ENCODE measurements around the gene SNAPC4.
A peak's percentile ranks its signal among the peaks of the same experiment; 100 is the strongest.

SNAPC4 gene

DNA sequence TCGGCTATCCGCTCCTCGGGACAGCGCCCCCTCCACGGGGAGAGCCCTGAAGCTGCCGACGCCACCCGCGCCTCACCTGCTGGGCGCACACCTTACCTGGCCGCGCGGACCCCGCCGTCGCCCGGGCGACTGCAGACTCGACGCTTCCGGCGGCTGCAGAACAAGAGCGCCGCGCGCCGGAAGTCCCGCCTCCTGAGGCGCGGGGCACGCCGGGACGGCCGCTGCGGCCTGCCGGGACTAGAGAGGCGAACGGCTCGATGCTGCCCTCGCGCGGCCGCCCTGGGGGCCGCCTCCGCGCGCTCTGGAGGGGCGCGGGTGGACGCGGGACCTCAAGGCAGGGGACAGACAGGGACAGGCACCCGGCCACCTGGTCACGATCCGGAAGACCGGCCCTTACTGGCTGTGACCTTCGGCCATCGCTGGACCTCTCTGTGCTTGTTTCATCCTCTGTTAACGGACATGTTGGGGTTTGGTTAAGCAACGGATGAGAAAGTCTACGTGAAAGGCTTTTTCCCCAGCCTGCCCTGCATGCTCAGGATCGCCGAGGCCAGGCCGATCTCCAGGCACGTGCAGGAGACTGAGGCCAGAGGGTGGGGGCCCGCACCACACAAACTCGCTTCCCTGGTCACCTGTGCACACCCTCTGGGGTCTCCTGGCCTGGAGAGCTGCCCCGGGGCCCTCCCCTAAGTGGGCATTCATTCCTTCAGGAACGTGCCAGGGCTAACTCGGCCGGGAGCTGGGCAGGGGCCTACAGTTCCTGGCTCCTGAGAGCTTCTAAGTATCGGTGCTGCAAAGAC lies at the start of gene SNAPC4:
Gene SNAPC4, minus strand, starts transcription at position 133 of the 797 bp plus-strand sequence. CDS start 1,742 bp downstream, outside the sequence.
- DNase-seq (ENCODE audit: low read depth in 2 of 2): peak; percentile 75 to 83

- no peak for DNase-seq (ENCODE audit: low read depth in 2 of 2)
Measured at GRCh38 chr9:136448655-136449054, 48.7 kb upstream of the SNAPC4 start.

DNA sequence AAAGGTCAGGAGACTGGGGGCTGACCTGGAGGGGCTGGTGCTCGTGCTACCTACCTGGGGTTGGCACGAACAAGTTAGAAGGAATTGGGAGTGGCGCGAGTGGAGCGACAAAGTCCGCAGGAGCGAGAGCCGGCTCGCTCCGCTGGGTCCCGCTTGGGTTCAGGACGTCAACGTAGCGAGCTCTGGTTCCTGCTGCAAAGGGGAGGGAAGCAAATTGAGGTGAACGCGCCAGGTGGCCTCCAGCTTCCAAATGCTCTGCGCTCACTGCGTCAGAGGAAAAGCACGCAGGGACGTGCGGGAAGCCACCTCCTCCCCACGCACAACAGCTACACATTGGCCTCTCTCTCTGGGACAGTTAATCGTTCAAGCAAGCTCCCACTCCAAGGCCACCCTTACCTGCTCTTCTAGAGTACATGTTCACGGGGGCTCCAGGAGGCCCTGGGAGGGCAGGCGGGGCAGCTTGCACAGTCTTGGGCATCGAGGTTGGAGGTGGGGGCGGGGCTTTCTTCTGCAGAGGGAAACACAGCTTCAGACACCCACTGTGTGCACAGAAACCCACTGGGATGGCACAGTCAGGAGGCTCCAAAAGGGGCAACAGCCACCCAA lies 47.3 kb upstream of the SNAPC4 start:
- no peak for DNase-seq (ENCODE audit: low read depth in 2 of 2)

GRCh38 chr9:136445799-136446198 lies 45.8 kb upstream of the SNAPC4 start:
- DNase-seq (ENCODE audit: low read depth in 2 of 2): no peak

- no peak for DNase-seq (ENCODE audit: low read depth in 2 of 2)
Measured at GRCh38 chr9:136444102-136444501, 44.1 kb upstream of the SNAPC4 start.

DNA sequence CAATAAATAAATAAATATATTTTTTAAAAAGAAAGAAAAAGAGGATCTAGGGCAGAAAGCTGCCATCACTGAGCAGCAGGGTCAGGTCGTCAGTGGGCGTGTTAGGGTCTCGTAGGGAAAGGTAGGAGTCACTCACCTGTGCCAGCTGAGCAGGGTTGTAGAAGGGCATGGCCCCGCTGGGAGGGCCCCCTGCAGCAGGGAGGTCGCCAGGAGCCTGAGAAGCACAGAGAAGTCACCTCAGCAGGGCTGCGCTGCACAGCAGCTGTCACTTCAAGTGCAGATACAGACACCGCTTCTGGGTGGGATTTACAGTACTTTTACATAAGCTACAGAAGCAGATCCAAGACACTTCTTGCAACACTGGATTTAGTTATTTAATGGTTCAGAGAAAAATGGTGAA lies 43.7 kb upstream of the SNAPC4 start:
- no peak for DNase-seq (ENCODE audit: low read depth in 2 of 2)

- no peak for DNase-seq (ENCODE audit: low read depth in 2 of 2)
Measured at GRCh38 chr9:136443087-136443486, 43.1 kb upstream of the SNAPC4 start.

GRCh38 chr9:136442265-136442664 lies 42.3 kb upstream of the SNAPC4 start:
- DNase-seq (ENCODE audit: low read depth in 2 of 2): no peak

DNA sequence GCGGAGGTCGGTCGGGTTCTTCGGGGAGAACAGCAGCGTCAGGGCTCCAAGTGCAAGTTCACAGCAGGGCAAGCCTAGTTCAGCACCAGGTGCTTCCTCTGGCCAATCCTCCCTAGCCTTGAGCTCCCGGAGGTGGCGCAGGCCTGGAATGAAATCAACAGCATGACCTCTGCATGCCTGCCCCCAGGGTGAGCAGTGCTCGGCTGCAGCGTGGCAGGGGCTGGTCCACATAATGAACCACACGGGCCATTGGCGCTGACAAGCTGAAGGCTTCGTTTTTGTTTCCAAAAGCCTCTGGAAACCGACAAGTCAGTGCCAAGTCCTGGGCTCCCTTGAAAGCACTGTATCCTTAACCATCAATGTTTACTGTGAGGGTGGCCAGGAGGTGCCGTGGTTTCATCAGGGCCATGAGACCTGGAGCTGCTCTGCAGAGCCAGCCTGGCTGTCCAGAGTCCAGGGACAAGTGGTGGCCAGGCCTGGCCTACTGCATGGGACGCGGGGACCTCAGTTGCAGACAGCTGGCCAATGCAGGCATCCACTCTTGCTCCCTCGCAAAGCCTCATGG lies 41.8 kb upstream of the SNAPC4 start:
- DNase-seq (ENCODE audit: low read depth in 2 of 2): no peak

DNA sequence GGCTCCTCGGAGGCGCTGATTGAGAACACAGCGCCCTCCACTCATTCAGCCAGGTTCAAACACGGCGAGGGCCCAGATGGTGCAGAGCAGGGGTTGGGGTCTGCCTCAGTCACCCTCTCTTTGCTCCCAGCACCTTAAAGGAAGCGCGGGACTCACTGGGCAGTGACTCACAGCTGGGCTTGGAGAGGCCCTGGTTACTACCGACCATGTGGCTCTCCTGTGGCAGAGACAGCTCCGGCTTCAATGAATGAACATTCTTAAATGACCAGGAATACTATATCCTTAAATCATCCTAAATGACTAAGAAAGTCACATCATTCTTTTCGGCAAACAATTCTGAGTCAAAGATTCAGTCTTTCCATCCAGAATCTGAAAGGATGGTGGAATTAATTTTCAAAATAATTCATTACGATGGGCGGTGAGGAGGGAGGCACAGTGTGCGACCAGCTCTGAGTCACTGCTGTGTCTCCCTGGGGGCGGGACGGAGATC lies 41.3 kb upstream of the SNAPC4 start:
- DNase-seq (ENCODE audit: low read depth in 2 of 2): no peak

DNA sequence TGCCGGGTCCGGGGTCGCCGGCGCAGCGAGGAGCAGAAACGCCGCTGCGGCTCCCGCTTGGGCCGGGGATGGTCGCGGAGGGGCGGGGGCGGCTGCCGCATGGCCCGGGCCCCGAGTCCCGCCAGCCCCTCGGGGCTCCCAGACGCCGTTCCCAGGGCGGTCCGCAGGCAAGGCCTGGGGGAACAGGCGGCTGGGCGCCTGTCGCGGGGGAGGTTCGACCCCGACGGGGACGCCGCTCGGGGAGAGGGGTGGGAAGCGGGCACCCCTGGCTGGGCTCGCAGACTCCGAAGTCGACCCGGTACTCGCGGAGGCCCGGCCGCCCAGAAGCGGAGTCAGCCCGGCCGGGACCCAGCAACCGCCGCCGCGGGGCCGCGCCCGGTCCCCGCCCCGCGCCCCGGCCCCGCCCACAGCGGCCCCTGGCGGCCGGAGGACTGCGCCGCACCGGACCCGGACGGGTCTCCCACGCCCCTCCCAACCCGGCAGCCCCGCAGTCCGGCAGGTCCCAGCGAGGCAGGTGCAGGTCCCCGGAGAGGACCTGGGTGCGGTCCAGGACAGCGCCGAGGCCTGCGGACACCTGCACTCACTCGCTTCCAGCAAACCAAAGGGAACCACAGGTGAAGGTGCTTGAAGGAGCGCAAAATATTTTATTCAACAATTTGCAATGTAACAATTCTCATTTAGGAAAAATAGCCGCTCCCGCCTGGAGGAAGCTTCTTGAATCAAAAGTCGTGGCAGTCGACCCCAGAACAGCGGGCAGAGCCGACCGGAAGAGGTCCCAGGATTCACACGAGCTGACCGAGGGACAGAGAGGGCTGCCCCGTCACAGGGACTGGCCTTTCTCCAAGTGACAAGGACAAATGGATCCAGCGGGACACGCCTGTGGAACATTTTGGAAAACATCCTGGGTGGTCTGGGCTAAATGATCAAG lies 39.8 kb upstream of the SNAPC4 start, which contains the start of gene INPP5E:
Gene INPP5E, minus strand, starts transcription at position 365 of the 928 bp plus-strand sequence. CDS start 426 bp downstream, outside the sequence.
- peak; percentile 51 to 76 for DNase-seq (ENCODE audit: low read depth in 2 of 2)

GRCh38 chr9:136438548-136439480 lies 38.8 kb upstream of the SNAPC4 start:
- DNase-seq (ENCODE audit: low read depth in 2 of 2): peak; percentile 39 to 44

- DNase-seq (ENCODE audit: low read depth in 2 of 2): no peak
Measured at GRCh38 chr9:136437839-136438547, 38.0 kb upstream of the SNAPC4 start.

- no peak for DNase-seq (ENCODE audit: low read depth in 2 of 2)
Measured at GRCh38 chr9:136437430-136437829, 37.5 kb upstream of the SNAPC4 start.

DNA sequence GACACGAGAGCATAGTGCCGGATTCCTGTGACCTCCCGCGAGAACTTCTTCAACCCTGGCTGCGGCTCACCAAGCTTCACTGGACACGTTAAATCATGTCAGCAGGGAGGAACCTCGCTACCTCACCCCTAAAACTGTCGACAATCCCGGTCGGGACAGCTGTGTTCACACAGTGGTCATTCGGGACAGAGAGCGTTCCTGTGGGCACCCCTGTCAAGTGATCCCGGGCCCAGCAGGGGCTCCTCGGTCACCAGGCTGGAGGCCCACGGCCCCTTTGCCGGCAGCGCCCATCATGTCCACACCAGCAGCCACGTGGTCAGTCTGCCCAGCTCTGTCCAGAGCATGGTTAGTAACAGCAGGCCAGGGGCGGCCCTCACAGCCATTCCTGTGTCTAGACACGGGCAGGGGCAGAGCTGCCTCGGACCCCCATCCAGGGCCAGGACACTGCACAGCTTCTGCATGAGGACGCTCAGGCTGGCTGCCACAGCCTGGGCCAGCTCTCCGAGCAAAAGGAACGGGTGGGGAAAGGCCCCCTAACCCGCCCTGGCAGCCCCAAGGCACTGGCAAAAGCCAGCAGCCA lies 36.2 kb upstream of the SNAPC4 start:
- DNase-seq (ENCODE audit: low read depth in 2 of 2): no peak

GRCh38 chr9:136434580-136435169 lies 34.7 kb upstream of the SNAPC4 start:
- DNase-seq (ENCODE audit: low read depth in 2 of 2): no peak

DNA sequence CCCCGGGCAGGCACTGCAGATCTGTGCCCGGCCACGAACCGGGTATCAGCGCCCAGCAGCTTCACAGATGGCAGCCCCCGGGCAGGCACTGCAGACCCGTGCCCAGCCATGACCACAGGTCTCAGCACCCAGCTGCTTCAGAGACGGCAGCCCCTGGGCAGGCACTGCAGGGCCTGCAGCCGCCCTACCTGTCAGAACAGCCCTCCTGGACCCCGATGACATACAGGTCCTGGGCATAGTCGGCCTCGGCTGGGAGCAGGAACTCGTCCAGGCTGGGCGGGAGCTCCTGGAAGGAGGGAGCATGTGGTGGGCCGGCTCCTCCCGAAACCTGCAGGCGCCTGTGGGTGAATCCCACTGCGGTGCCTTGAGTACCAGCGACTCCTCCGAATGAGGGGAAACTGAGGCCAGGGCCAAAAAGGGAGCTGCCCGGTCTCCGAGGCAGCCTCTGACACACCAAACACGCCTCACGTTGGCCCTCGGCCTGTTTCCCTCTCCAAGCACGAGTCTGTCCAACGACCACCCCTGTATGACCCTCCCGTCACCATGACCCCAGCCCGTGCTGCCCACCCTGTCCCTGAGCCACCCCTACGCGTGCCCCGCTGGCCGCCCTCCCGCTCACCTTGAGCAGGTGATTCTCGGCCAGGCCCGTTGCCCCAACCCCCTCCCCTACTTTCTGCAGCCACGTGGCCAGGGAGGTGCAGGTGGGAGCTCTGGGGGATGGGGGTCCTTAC lies 34.0 kb upstream of the SNAPC4 start:
- DNase-seq (ENCODE audit: low read depth in 2 of 2): no peak

DNA sequence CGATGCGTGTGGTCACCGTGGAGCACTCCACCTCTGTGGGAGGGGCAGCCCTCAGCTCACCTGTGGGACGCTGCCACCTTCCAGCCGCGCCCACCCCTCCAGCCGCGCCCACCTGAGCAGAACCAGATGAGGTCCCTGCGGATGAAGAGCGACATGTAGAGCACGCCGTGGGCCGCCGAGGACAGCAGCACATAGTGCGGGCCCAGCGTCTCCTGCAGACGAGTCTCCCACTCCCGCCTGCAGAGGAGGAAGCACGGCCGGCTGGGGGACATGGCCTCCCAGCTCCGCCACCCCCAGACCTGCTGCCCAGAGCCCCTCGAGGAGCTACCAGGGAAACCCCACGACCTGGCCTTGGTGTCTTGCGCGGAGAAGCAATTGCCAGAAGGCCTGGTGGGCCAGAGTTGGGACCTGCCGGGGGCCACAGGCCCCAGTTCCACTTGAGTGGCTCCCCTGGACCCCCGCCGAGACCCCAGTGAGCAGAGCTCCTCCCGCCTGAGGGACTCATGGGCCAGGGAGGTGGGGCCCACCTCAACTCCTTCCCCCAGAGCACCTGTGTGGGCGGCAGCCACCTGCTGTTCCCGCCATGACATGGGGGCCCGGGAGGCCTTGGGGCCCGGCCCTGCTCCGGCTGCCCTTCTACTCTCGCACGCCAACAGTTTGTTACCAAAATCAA lies 33.2 kb upstream of the SNAPC4 start:
- DNase-seq (ENCODE audit: low read depth in 2 of 2): no peak

Data from stimulated activated CD4-positive, alpha-beta T cell treated with anti-CD3 and anti-CD28 coated beads, Interleukin-15, amount 100 ng/mL, for 48 hours (primary cell).